Trophoblast cell (in vitro differentiated cells and primary cell): Measurements from ENCODE around the gene LEMD2.

Experiments
- DNase-seq, 2 donors: peaks; one replicate each; pipeline ENCODE4 v3.0.0-alpha.2; 2016
- H2AFZ ChIP-seq: 2 replicates; pipeline ENCODE4 v1.6.1; 2013; ENCODE audit warnings: low read length, moderate library complexity, mild to moderate bottlenecking; ENCODE audit not compliant: insufficient read depth, poor library complexity
- H2AK5ac ChIP-seq: 2 replicates; pipeline ENCODE4 v1.6.1; 2013; ENCODE audit warnings: mild to moderate bottlenecking, low read length
- H2BK120ac ChIP-seq: 2 replicates; pipeline ENCODE4 v1.6.1; 2013; ENCODE audit warnings: low read length, mild to moderate bottlenecking, moderate library complexity; ENCODE audit not compliant: insufficient read depth, poor library complexity
- H2BK12ac ChIP-seq: 2 replicates; pipeline ENCODE4 v1.6.1; 2013; ENCODE audit warnings: mild to moderate bottlenecking, low read length, moderate library complexity
- H2BK5ac ChIP-seq: 2 replicates; pipeline ENCODE4 v1.6.1; 2013; ENCODE audit warnings: low read length, low read depth, moderate library complexity, mild to moderate bottlenecking; ENCODE audit not compliant: poor library complexity
- H3K14ac ChIP-seq: 2 replicates; pipeline ENCODE4 v1.6.1; 2013; ENCODE audit warnings: mild to moderate bottlenecking, low read length
- H3K18ac ChIP-seq: 2 replicates; pipeline ENCODE4 v1.6.1; 2013; ENCODE audit warnings: mild to moderate bottlenecking, low read length
- H3K23ac ChIP-seq: 2 replicates; pipeline ENCODE4 v1.6.1; 2013; ENCODE audit warnings: low read length
- H3K27ac ChIP-seq: 2 replicates; pipeline ENCODE4 v1.5.1; 2013; ENCODE audit warnings: low read depth, mild to moderate bottlenecking, inconsistent platforms, low read length, moderate library complexity
- H3K27me3 ChIP-seq: 2 replicates; pipeline ENCODE4 v1.6.1; 2013; ENCODE audit warnings: inconsistent platforms, mild to moderate bottlenecking, low read length, moderate library complexity; ENCODE audit not compliant: insufficient read depth
- H3K36me3 ChIP-seq, 2 experiments: 1 replicate in 1 of 2; 2 replicates in 1 of 2; pipeline ENCODE4 v1.6.1; 2013; ENCODE audit warnings: low read length in 2 of 2, mild to moderate bottlenecking in 2 of 2, moderate library complexity in 1 of 2; ENCODE audit not compliant: insufficient read depth in 2 of 2, control insufficient read depth in 1 of 2
- H3K4ac ChIP-seq: 2 replicates; pipeline ENCODE4 v1.6.1; 2013; ENCODE audit warnings: low read depth, mild to moderate bottlenecking, low read length, moderate library complexity
- H3K4me1 ChIP-seq, 2 experiments: 1 replicate in 1 of 2; 2 replicates in 1 of 2; pipeline ENCODE4 v1.6.1; 2013; ENCODE audit warnings: low read length in 2 of 2, mild to moderate bottlenecking in 2 of 2, moderate library complexity in 1 of 2; ENCODE audit not compliant: insufficient read depth in 2 of 2, control insufficient read depth in 1 of 2
- H3K4me2 ChIP-seq: 2 replicates; pipeline ENCODE4 v1.6.1; 2013; ENCODE audit warnings: inconsistent platforms, mild to moderate bottlenecking, low read length, moderate library complexity
- H3K4me3 ChIP-seq: 2 replicates; pipeline ENCODE4 v1.5.1; 2013; ENCODE audit warnings: mild to moderate bottlenecking, low read depth, low read length, inconsistent platforms
- H3K79me1 ChIP-seq: one replicate; pipeline ENCODE4 v1.6.1; 2013; ENCODE audit warnings: low read length
- H3K79me2 ChIP-seq: 2 replicates; pipeline ENCODE4 v1.6.1; 2013; ENCODE audit warnings: low read length, mild to moderate bottlenecking; ENCODE audit not compliant: control insufficient read depth, insufficient read depth, poor library complexity
- H3K9ac ChIP-seq: 2 replicates; pipeline ENCODE4 v1.6.1; 2013; ENCODE audit warnings: mild to moderate bottlenecking, low read length
- H3K9me3 ChIP-seq: 2 replicates; pipeline ENCODE4 v1.6.1; 2013; ENCODE audit warnings: low read depth, mild to moderate bottlenecking, control low read depth, inconsistent platforms, low read length; ENCODE audit not compliant: insufficient read depth
- H4K12ac ChIP-seq: 2 replicates; pipeline ENCODE4 v1.6.1; 2013; ENCODE audit warnings: low read depth, mild to moderate bottlenecking, low read length, moderate library complexity
- H4K8ac ChIP-seq: 2 replicates; pipeline ENCODE4 v1.6.1; 2013; ENCODE audit warnings: low read depth, mild to moderate bottlenecking, low read length, moderate library complexity
- H4K91ac ChIP-seq: one replicate; pipeline ENCODE4 v1.6.1; 2013; ENCODE audit warnings: low read depth, mild to moderate bottlenecking, low read length, moderate library complexity
- WGBS: extraction: QIAGEN DNeasy Blood & Tissue Kit; methylation state at CpG from one replicate; pipeline ENCODE4 v1.1.7; 2013; ENCODE audit warnings: missing lambda C conversion rate; ENCODE audit not compliant: insufficient read length, insufficient coverage; ENCODE audit errors: extremely low coverage; 5-methylcytosine and 5-hydroxymethylcytosine counted together

The LEMD2 gene

GRCh38 chr6:33756211-33756954 lies 32.5 kb downstream of the LEMD2 start:
- no peak overlapping the region for H4K12ac ChIP-seq
- no peaks in the 10 kb centered on the region for H3K79me2 ChIP-seq
- no peaks in the 10 kb centered on the region for H3K79me1 ChIP-seq
- H3K14ac ChIP-seq: no peak overlapping the region
- no peaks in the 10 kb centered on the region for H3K36me3 ChIP-seq
- H3K4me3 ChIP-seq: no peak overlapping the region
- no peak overlapping the region for H2BK120ac ChIP-seq
- WGBS: 100% methylated on average over 1 of the region's 12 CpGs
- H3K23ac ChIP-seq: no peak overlapping the region
- no peak overlapping the region for H2AFZ ChIP-seq
- no peak overlapping the region for H3K27ac ChIP-seq
- no peak for DNase-seq
- no peaks in the 10 kb centered on the region for H3K27me3 ChIP-seq
- no peak overlapping the region for H2BK12ac ChIP-seq
- no peak overlapping the region for H3K4me2 ChIP-seq
- H3K18ac ChIP-seq: no peak overlapping the region
- H3K4ac ChIP-seq: no peak overlapping the region
- no peak overlapping the region for H2BK5ac ChIP-seq
- no peak overlapping the region for H3K9ac ChIP-seq
- H2AK5ac ChIP-seq: no peak overlapping the region
- H4K91ac ChIP-seq: no peak overlapping the region
- H3K4me1 ChIP-seq: peaks cover 7 to 11% of the 10 kb centered on the region in 2 experiments
- H3K9me3 ChIP-seq: no peaks in the 10 kb centered on the region
- H4K8ac ChIP-seq: no peak overlapping the region

DNA sequence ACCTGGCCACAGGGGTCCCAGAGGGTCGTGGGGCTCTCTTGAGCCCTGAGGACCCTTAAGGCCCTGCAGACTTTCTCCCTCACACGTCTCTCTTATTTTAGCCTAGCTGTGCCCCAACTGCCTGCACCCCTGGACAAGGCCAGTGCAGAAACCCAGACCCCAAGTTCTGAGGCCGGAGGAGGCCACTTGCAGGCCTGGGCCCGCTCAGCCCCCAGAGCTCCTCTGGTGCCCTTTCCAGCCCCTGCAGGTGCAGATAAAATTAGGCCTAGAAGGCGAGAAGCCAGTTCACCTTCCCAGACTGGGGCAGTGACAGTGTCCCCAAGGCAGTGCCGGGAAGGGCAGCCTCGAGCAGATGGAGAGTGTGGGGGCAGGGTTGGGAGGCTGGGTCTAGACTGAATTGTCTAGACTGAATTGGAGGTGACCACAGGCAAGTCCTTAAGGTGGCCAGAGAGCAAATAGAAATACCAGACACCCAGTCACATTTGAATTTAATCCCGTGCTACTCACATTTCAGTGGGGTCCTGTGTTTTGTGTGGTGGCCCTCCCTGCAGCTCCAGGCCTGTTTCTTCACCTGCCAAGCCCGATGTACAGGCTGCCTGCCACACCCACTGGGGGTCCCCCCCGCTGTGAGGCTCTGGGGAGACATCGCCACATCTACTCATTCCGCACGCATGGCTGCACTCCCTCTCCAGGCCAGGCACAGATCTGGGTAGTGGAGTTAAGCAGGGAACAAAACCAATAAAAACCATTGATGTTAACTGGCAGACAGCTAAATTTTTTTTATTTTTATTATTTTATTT lies 33.7 kb downstream of the LEMD2 start:
- no CpG with 5 or more reads among the region's 13 CpGs for WGBS
- no peak overlapping the region for H3K4me3 ChIP-seq

DNA sequence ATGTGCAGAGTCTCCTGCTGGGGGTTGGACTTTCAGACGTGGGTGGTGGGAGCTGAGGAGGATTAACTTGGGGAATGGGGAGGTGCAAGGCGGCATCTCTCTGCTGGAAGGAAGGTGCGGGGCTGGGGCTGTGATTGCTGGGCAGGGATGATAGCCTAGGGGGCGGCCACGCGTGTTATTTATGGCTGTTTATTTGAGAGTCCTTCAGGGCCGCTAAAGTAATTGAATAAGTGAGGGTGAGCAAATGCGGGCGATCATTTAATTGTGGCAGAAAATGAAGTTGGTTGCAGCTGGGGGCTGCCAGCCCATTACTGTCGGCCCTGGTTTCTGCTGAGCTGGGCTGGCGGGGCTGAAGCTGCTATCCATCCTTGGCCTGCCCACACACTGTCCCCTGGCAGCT lies 34.7 kb downstream of the LEMD2 start:
- no peaks in the 10 kb centered on the region for H3K79me1 ChIP-seq
- H3K4me2 ChIP-seq: no peak overlapping the region
- H3K27me3 ChIP-seq: no peaks in the 10 kb centered on the region
- no peak overlapping the region for H2BK5ac ChIP-seq
- no peak overlapping the region for H3K9ac ChIP-seq
- no peak overlapping the region for H4K12ac ChIP-seq
- H4K8ac ChIP-seq: no peak overlapping the region
- H3K27ac ChIP-seq: no peak overlapping the region
- H3K36me3 ChIP-seq: no peaks in the 10 kb centered on the region
- H2AFZ ChIP-seq: no peak overlapping the region
- H3K9me3 ChIP-seq: no peaks in the 10 kb centered on the region
- peaks cover 11 to 16% of the 10 kb centered on the region in 2 experiments for H3K4me1 ChIP-seq
- H3K23ac ChIP-seq: no peak overlapping the region
- H2BK12ac ChIP-seq: no peak overlapping the region
- no peak overlapping the region for H3K4ac ChIP-seq
- H4K91ac ChIP-seq: no peak overlapping the region
- H3K4me3 ChIP-seq: no peak overlapping the region
- DNase-seq: no peak
- H3K18ac ChIP-seq: no peak overlapping the region
- WGBS: no CpG with 5 or more reads among the region's 11 CpGs
- H2AK5ac ChIP-seq: no peak overlapping the region
- no peaks in the 10 kb centered on the region for H3K79me2 ChIP-seq
- no peak overlapping the region for H3K14ac ChIP-seq
- no peak overlapping the region for H2BK120ac ChIP-seq

More for the DNA sequence above, 33.7 kb downstream of the LEMD2 start:
- Histone ChIP-seq H2BK5ac (no peak overlapping the region), H2AK5ac (no peak overlapping the region), H3K36me3 (no peaks in the 10 kb centered on the region), H3K27me3 (no peaks in the 10 kb centered on the region), H3K79me2 (no peaks in the 10 kb centered on the region), H2BK12ac (no peak overlapping the region), H2BK120ac (no peak overlapping the region), H3K23ac (no peak overlapping the region), H3K4ac (no peak overlapping the region), H3K9me3 (no peaks in the 10 kb centered on the region), H4K12ac (no peak overlapping the region), H3K79me1 (no peaks in the 10 kb centered on the region), H3K18ac (no peak overlapping the region), H4K91ac (no peak overlapping the region), H4K8ac (no peak overlapping the region), H3K27ac (no peak overlapping the region), H2AFZ (no peak overlapping the region), H3K9ac (no peak overlapping the region), H3K4me2 (no peak overlapping the region), H3K4me1 (peaks cover 11 to 16% of the 10 kb centered on the region in 2 experiments), H3K14ac (no peak overlapping the region)
- DNase-seq: no peak

DNA sequence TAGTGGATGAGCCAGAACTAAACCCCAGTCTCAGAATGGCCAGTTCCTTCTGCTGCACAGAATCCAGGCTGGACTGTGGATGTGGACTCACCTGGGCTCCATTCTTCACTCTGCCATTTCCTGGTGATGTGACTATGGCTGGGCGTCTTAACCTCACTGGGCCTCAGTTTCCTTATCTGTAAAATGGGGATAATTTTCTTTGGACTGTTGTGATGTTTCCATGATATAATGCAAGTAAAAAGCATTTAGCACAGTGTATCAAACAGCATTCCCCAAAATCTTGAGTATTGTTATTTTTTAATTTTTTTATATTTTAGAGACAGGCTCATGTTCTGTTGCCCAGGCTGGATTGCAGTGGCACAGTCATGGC lies 36.3 kb downstream of the LEMD2 start:
- no peak overlapping the region for H3K27ac ChIP-seq
- WGBS: no CpG with 5 or more reads among the region's 1 CpG

More for the DNA sequence above, 36.3 kb downstream of the LEMD2 start:
- Histone ChIP-seq H2AK5ac (no peak overlapping the region), H3K4me1 (peaks cover 11 to 15% of the 10 kb centered on the region in 2 experiments), H3K79me1 (no peaks in the 10 kb centered on the region), H2BK120ac (no peak overlapping the region), H3K27me3 (no peaks in the 10 kb centered on the region), H2BK5ac (no peak overlapping the region), H3K79me2 (no peaks in the 10 kb centered on the region), H3K4ac (no peak overlapping the region), H4K8ac (no peak overlapping the region), H2BK12ac (no peak overlapping the region), H3K18ac (no peak overlapping the region), H2AFZ (no peak overlapping the region), H4K91ac (no peak overlapping the region), H3K9me3 (no peaks in the 10 kb centered on the region), H3K23ac (no peak overlapping the region), H3K4me3 (no peak overlapping the region), H3K4me2 (no peak overlapping the region), H3K36me3 (no peaks in the 10 kb centered on the region), H4K12ac (no peak overlapping the region), H3K14ac (no peak overlapping the region), H3K9ac (no peak overlapping the region)
- DNase-seq: no peak
